GM23248 (cell line): ENCODE measurements around the gene CCT8L2. TPM values are rescaled to one million over a fixed set of nuclear protein-coding genes. Genes with fewer than 3 reads are reported as not detected.
A peak's percentile ranks its signal among the peaks of the same experiment; 100 is the strongest.
"Not testable (repeated sequence)": the region's sequence is repeated elsewhere in the genome, so short reads cannot be mapped to it uniquely, and the experiment has no call there.

Source experiments
- DNase-seq: peaks from one replicate; pipeline ENCODE4 v3.0.0-alpha.2; 2015
- H2AFZ ChIP-seq: fragments of 200-600 bp; sonication (generic); 2 replicates; pipeline ENCODE4 v1.6.1; 2016; ENCODE audit warnings: antibody characterized with exemption
- H3F3A ChIP-seq: fragments of 200-600 bp; sonication (generic); 2 replicates; pipeline ENCODE4 v1.6.1; 2016; ENCODE audit warnings: mild to moderate bottlenecking, antibody characterized with exemption, mixed run types; ENCODE audit not compliant: insufficient read depth
- H3K27ac ChIP-seq: fragments of 200-600 bp; sonication (generic); 2 replicates; pipeline ENCODE4 v1.5.1; 2016; ENCODE audit warnings: mild to moderate bottlenecking
- H3K27me3 ChIP-seq: fragments of 200-600 bp; sonication (generic); replicated peaks from 2 replicates; pipeline ENCODE4 v1.6.1; 2016; ENCODE audit warnings: mild to moderate bottlenecking; ENCODE audit not compliant: insufficient read depth
- H3K36me3 ChIP-seq: fragments of 200-600 bp; sonication (generic); 2 replicates; pipeline ENCODE4 v1.6.1; 2016; ENCODE audit warnings: low read depth, mild to moderate bottlenecking
- H3K4me1 ChIP-seq: fragments of 200-600 bp; sonication (generic); 2 replicates; pipeline ENCODE4 v1.6.1; 2016; ENCODE audit warnings: mild to moderate bottlenecking; ENCODE audit not compliant: insufficient read depth
- H3K4me2 ChIP-seq: fragments of 200-600 bp; sonication (generic); one replicate; pipeline ENCODE4 v1.6.1; 2016; ENCODE audit warnings: mild to moderate bottlenecking; ENCODE audit not compliant: unreplicated experiment
- H3K4me3 ChIP-seq: fragments of 200-600 bp; sonication (generic); 2 replicates; pipeline ENCODE4 v1.5.1; 2016; ENCODE audit warnings: mild to moderate bottlenecking
- H3K79me2 ChIP-seq: fragments of 200-600 bp; sonication (generic); 2 replicates; pipeline ENCODE4 v1.6.1; 2016; ENCODE audit warnings: mild to moderate bottlenecking; ENCODE audit not compliant: insufficient read depth
- H3K9ac ChIP-seq: fragments of 200-600 bp; sonication (generic); 2 replicates; pipeline ENCODE4 v1.6.1; 2016; ENCODE audit warnings: mild to moderate bottlenecking
- H3K9me2 ChIP-seq: fragments of 200-600 bp; sonication (generic); 2 replicates; pipeline ENCODE4 v1.6.1; 2016; ENCODE audit warnings: mixed run types, mild to moderate bottlenecking, moderate library complexity; ENCODE audit not compliant: insufficient read depth
- H3K9me3 ChIP-seq: fragments of 200-600 bp; sonication (generic); one replicate; pipeline ENCODE4 v1.6.1; 2017; ENCODE audit warnings: low read depth
- H4K20me1 ChIP-seq: fragments of 200-600 bp; sonication (generic); 2 replicates; pipeline ENCODE4 v1.6.0; 2016; ENCODE audit not compliant: insufficient read depth
- EZH2 ChIP-seq: fragments of 200-600 bp; sonication (generic); IDR thresholded peaks from 2 replicates; pipeline ENCODE4 v1.6.1; 2018; ENCODE audit warnings: antibody characterized with exemption, mild to moderate bottlenecking; ENCODE audit not compliant: insufficient read depth, poor library complexity, severe bottlenecking
- EZH2phosphoT487 ChIP-seq: fragments of 200-600 bp; sonication (generic); IDR thresholded peaks from 2 replicates; pipeline ENCODE4 v1.6.1; 2018; ENCODE audit warnings: antibody characterized with exemption, moderate library complexity, mild to moderate bottlenecking, low read depth; ENCODE audit not compliant: insufficient read depth
- WGBS, 2 experiments: methylation state at CpG; one replicate each; pipeline ENCODE4 v1.1.6; 2015 to 2017; ENCODE audit warnings: low lambda C conversion rate in 2 of 2, low coverage in 1 of 2; ENCODE audit errors: missing lambda C conversion rate in 2 of 2; 5-methylcytosine and 5-hydroxymethylcytosine counted together
- in situ Hi-C: fragments of 300-500 bp; cut with MboI; formaldehyde crosslinking; loops from 2 replicates; pipeline ENCODE4 v1.15.0; 2020
- polyA plus RNA-seq: library from polyadenylated mRNA; unstranded; fragments of >200 nt; fragmentation: Nextera tagmentation; extraction: Ambion mirVana; gene quantifications from 2 replicates; pipeline ENCODE4 v1.2.1, GENCODE V29; 2016
- total RNA-seq: library from RNA; depleted of rRNA; stranded (reverse); fragments of >200 nt; shearing (Covaris generic); gene quantifications from 2 replicates; pipeline ENCODE4 v1.2.3, GENCODE V29; 2014

Gene CCT8L2
- total and polyA plus RNA-seq, 2 experiments from 2014 or later, result not detected

GRCh38 chr22:16603448-16603768, 10.8 kb upstream of the CCT8L2 start:
- TF ChIP-seq EZH2phosphoT487 (no peak), EZH2 (no peak)
- Histone ChIP-seq H3F3A (no peaks in the 10 kb centered on the region), H3K4me2 (no peak overlapping the region), H4K20me1 (no peaks in the 10 kb centered on the region), H3K27me3 (peaks cover 10% of the 10 kb centered on the region; the same call in 1 of the 2 replicates), H3K4me1 (no peaks in the 10 kb centered on the region), H3K27ac (no peak overlapping the region), H3K79me2 (no peaks in the 10 kb centered on the region), H2AFZ (no peak overlapping the region), H3K9me2 (no peaks in the 10 kb centered on the region), H3K9ac (no peak overlapping the region), H3K4me3 (no peak overlapping the region), H3K9me3 (no peaks in the 10 kb centered on the region), H3K36me3 (no peaks in the 10 kb centered on the region)
- 14 to 23% methylated on average over 6 of the region's 6 CpGs for WGBS, 2 experiments
- in situ Hi-C loops, result no loop called here
- no peak for DNase-seq

- 4 to 6% methylated on average over 33 of the region's 33 CpGs for WGBS, 2 experiments
- H3K9me3 ChIP-seq, H3K9ac ChIP-seq, H3K79me2 ChIP-seq, in situ Hi-C loops, H4K20me1 ChIP-seq, H3K27ac ChIP-seq, H3K4me1 ChIP-seq, H3K9me2 ChIP-seq, H3K36me3 ChIP-seq, H2AFZ ChIP-seq, H3F3A ChIP-seq, H3K4me2 ChIP-seq, DNase-seq, H3K4me3 ChIP-seq: not testable (repeated sequence)
- peak; percentile 55 for TF ChIP-seq EZH2
- H3K27me3 ChIP-seq, result peaks cover 10% of the 10 kb centered on the region; the same call in 1 of the 2 replicates
Observed at GRCh38 chr22:16602728-16603447, 10.3 kb upstream of the CCT8L2 start.

GRCh38 chr22:16602224-16602727, 9.7 kb upstream of the CCT8L2 start:
- WGBS, 2 experiments, result 6 to 9% methylated on average over 26 to 29 of the region's 70 CpGs
- H3F3A ChIP-seq, in situ Hi-C loops, H3K36me3 ChIP-seq, H2AFZ ChIP-seq, H3K79me2 ChIP-seq, H3K4me2 ChIP-seq, H3K9me2 ChIP-seq, DNase-seq, H3K9ac ChIP-seq, H4K20me1 ChIP-seq, H3K4me3 ChIP-seq, H3K27ac ChIP-seq, H3K9me3 ChIP-seq, H3K4me1 ChIP-seq: not testable (repeated sequence)
- H3K27me3 ChIP-seq, result peaks cover 10% of the 10 kb centered on the region; the same call in 1 of the 2 replicates

GRCh38 chr22:16601437-16602223, 9.0 kb upstream of the CCT8L2 start:
- TF ChIP-seq EZH2phosphoT487 (no peak), EZH2 (no peak)
- H3K4me1 ChIP-seq, result no peaks in the 10 kb centered on the region
- H3K4me2 ChIP-seq, result no peak overlapping the region
- no peaks in the 10 kb centered on the region for H3K79me2 ChIP-seq
- H3K27ac ChIP-seq, result no peak overlapping the region
- H3K27me3 ChIP-seq, result peaks cover 10% of the 10 kb centered on the region; the same call in 1 of the 2 replicates
- no peak overlapping the region for H3K9ac ChIP-seq
- no peaks in the 10 kb centered on the region for H4K20me1 ChIP-seq
- peak; percentile 2 for DNase-seq
- no peak overlapping the region for H3K4me3 ChIP-seq
- no peak overlapping the region for H2AFZ ChIP-seq
- no peaks in the 10 kb centered on the region for H3K9me2 ChIP-seq
- 0 to 3% methylated on average over 7 to 66 of the region's 100 CpGs for WGBS, 2 experiments
- no peaks in the 10 kb centered on the region for H3K36me3 ChIP-seq
- no peaks in the 10 kb centered on the region for H3K9me3 ChIP-seq
- in situ Hi-C loops, result no loop called here
- H3F3A ChIP-seq, result no peaks in the 10 kb centered on the region

- H2AFZ ChIP-seq, DNase-seq, H3K27ac ChIP-seq, H3K4me1 ChIP-seq, H3K79me2 ChIP-seq, H3K4me3 ChIP-seq, H3K9ac ChIP-seq, in situ Hi-C loops, H3K9me2 ChIP-seq, H3F3A ChIP-seq, H3K36me3 ChIP-seq, H4K20me1 ChIP-seq, H3K4me2 ChIP-seq, H3K9me3 ChIP-seq: not testable (repeated sequence)
- WGBS, 2 experiments, result 7 to 8% methylated on average over 25 to 71 of the region's 71 CpGs
- H3K27me3 ChIP-seq, result peaks cover 10% of the 10 kb centered on the region; the same call in 1 of the 2 replicates
Observed at GRCh38 chr22:16600644-16601436, 8.2 kb upstream of the CCT8L2 start.

- not testable (repeated sequence) for H4K20me1 ChIP-seq
- 16 to 18% methylated on average over 4 of the region's 4 CpGs for WGBS, 2 experiments
Observed at GRCh38 chr22:16599648-16600047, 7.0 kb upstream of the CCT8L2 start.

More at GRCh38 chr22:16599648-16600047, 7.0 kb upstream of the CCT8L2 start:
- H2AFZ ChIP-seq, H3K27ac ChIP-seq, in situ Hi-C loops, H3K79me2 ChIP-seq, H3K9ac ChIP-seq, DNase-seq, H3K9me2 ChIP-seq, H3F3A ChIP-seq, H3K4me1 ChIP-seq, H3K36me3 ChIP-seq, H3K4me3 ChIP-seq, H3K4me2 ChIP-seq, H3K9me3 ChIP-seq: not testable (repeated sequence)
- H3K27me3 ChIP-seq, result peaks cover 10% of the 10 kb centered on the region; the same call in 1 of the 2 replicates
